T47D (cell line): ENCODE measurements around the gene TWIST1.

Experiments
- DNase-seq, 2 experiments: peaks; one replicate each; pipeline versions ENCODE4 v3.0.0 to v3.0.0-alpha.2; 2011 to 2012; ENCODE audit warnings: low read depth in 1 of 2, low spot score in 1 of 2
- JUND ChIP-seq: IDR thresholded peaks from 2 replicates; pipeline ENCODE4 v1.6.1; 2012; ENCODE audit warnings: low read depth
- in situ Hi-C: cut with HindIII; loops from 2 replicates; pipeline ENCODE4 v1.10.0; 2016; ENCODE audit warnings: low sequenced_read_pairs, low pct_unique_long_range_greater_than_20kb

TWIST1 gene

GRCh38 chr7:19119870-19120486 lies 2.5 kb upstream of the TWIST1 start:
- in situ Hi-C loops = no loop called here
- TF ChIP-seq JUND = no peak
- DNase-seq = no peak

DNA sequence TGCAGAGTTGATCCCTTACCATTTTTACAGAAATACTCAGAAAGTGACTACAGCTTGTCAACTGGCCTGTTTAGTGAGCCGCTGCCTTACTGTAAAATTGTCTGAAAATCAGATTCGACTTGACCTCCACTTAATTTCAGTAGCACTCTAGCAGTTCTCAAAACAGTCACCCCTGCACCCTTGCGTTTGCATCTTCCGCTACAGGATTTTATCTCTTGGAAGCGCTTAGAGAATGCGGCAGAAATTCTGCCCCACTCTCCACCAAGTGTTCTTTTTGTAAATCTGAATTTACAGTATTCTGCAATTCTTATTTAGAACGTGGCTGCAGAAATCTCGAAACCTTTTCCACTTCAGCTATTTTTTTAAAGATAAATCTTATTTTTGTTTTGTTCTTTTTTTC lies 1.9 kb upstream of the TWIST1 start:
- DNase-seq = no peak
- in situ Hi-C loops = no loop called here
- no peak for TF ChIP-seq JUND

- in situ Hi-C loops = no loop called here
- DNase-seq = no peak
- TF ChIP-seq JUND = no peak
Observed at GRCh38 chr7:19118636-19119371, 1.4 kb upstream of the TWIST1 start.

- no peak for DNase-seq
- in situ Hi-C loops = no loop called here
Observed at GRCh38 chr7:19117870-19118608, 603 bp upstream of the TWIST1 start.

GRCh38 chr7:19116121-19117090 lies 1.0 kb downstream of the TWIST1 start:
- peak in 1 of 2 experiments; percentile 51 for DNase-seq
- no peak for TF ChIP-seq JUND
- in situ Hi-C loops = no loop called here

More at GRCh38 chr7:19117870-19118608, 603 bp upstream of the TWIST1 start:
- TF ChIP-seq JUND = no peak

DNA sequence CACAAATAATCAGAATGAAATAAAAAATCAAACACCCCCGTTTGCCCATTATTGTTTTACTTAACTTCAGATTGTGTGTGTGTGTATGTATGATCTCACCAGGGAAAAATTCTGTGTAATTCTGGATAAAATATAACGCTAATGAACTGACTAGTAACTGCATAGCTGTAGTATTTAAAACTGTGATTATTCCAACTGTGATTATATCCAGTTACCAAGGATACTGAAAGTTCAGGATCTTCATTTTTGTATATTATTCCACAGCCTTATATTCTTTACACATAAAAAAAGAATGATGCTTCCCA lies 2.9 kb downstream of the TWIST1 start:
- no peak for TF ChIP-seq JUND
- no peak for DNase-seq
- in situ Hi-C loops = no loop called here

- in situ Hi-C loops = no loop called here
- DNase-seq = no peak
- TF ChIP-seq JUND = no peak
Observed at GRCh38 chr7:19113855-19114550, 3.4 kb downstream of the TWIST1 start.

- TF ChIP-seq JUND = no peak
- in situ Hi-C loops = no loop called here
- no peak for DNase-seq
Observed at GRCh38 chr7:19113002-19113350, 4.5 kb downstream of the TWIST1 start.

- in situ Hi-C loops = no loop called here
- TF ChIP-seq JUND = no peak
- DNase-seq = no peak
Observed at GRCh38 chr7:19112274-19113001, 5.0 kb downstream of the TWIST1 start.

DNA sequence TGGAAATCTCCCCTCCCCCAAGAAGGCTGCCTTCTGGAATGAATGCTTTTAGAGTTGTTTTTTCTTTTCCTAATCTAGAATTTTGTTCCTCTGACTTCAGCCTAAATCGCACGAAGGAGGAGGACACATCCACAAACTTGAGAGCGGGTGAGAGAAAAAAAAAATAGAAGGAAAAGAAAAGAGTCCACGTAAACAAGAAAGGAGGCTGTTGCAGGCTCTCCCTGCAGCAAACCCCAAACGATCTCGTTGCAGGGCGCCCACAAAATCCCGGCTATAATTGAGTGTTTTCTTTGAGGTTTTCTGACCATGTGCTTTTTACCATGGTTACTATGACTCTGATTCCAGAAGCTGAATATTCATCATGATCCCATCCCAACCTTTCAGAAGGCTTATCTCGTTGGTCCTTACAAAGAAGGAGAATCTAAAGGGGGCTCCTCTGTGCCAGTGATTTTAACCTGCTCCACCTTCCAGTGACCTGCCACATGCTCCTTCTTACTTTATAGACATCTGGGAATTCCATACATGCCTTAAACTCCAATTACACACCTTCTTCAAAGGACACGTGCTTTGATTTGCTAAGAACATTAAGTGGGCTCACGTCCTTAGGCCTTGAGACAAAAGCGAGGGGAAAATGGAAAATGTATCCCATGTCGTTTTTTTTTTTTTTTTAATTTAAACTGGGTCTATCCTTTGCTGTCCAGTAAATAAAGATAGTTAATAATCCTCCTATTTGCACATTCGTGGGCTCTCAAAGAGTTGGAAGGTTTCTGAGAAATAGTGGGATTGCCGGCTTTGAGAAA lies 5.8 kb downstream of the TWIST1 start:
- TF ChIP-seq JUND = no peak
- DNase-seq = no peak
- in situ Hi-C loops = no loop called here

DNA sequence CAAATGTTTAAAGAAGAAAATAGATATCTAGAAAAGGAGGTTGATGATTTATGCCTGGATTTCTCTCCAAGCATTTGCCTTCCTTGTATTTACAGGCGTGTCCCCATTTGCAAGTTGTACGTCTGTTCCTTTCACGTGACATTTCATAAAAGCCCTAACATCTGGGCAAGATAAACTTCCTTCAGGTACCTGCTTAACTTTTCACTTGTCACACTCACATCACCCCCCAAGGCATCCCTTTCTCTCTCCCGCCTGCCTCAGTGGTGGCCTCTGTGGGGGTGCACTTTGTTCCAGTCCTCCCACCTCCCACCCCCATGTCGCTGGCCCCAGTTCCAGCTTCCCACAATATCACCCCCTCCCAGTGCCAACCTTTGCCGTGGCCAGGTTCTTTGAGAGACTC lies 6.7 kb downstream of the TWIST1 start:
- in situ Hi-C loops = no loop called here
- DNase-seq = no peak
- TF ChIP-seq JUND = no peak
